Astrocyte of the spinal cord (primary cell): ENCODE results near the gene RET.
A peak's percentile ranks its signal among the peaks of the same experiment; 100 is the strongest.

Source experiments
- DNase-seq: peaks from one replicate; pipeline ENCODE4 v3.0.0; 2011; ENCODE audit warnings: low read depth, low spot score
- H3K4me3 ChIP-seq: 2 replicates; pipeline ENCODE4 v1.5.1; 2011; ENCODE audit warnings: low read depth, mild to moderate bottlenecking, low read length, moderate library complexity
- CTCF ChIP-seq: IDR thresholded peaks from 2 replicates; pipeline ENCODE4 v1.5.1; 2012; ENCODE audit warnings: low read depth, mild to moderate bottlenecking, low read length, inconsistent platforms
- in situ Hi-C: cut with HindIII; loops from 2 replicates; pipeline ENCODE4 v1.10.0; 2017; ENCODE audit warnings: low sequenced_read_pairs

The RET gene

GRCh38 chr10:43044448-43044921 is 32.4 kb upstream of the RET start:
- peak; percentile 2 for DNase-seq
- H3K4me3 ChIP-seq = no peak overlapping the region
- no peak for TF ChIP-seq CTCF
- in situ Hi-C loops = no loop called here

GRCh38 chr10:43044961-43045621 is 31.8 kb upstream of the RET start:
- H3K4me3 ChIP-seq = no peak overlapping the region
- DNase-seq = no peak
- in situ Hi-C loops = no loop called here
- no peak for TF ChIP-seq CTCF

DNA sequence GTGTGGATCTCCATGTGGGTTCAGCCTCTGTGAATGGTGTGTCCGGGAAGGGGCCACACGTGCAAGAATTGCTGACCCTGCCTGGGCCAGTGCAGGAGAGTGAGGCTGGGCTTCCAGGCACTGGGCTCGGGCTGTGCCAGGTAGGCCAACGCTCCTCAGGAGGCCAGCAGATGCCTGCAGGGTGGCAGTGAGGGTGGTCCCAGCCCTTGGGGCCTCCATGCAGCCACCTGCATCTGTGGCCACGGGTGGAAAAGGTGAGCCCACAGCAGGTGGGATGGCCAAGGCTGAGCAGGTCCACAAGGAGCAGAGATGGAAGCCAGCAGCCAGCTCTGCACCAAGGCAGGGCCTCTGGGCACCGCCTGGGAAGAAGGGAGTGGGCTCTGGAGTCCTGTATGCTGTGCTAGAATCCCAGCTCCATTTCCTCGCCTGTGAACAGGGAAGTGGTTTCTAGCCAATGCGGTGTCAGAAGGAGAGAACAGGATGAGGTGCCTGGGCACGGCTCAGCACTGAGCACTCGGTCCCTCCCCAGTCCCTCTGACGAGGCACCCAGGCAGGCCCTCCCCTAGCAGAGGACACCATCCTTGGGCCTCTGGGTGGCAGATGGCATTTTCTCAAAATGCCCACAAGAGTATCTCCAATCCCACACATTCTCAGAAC is 31.1 kb upstream of the RET start:
- in situ Hi-C loops = no loop called here
- TF ChIP-seq CTCF = no peak
- H3K4me3 ChIP-seq = no peak overlapping the region
- DNase-seq = no peak

DNA sequence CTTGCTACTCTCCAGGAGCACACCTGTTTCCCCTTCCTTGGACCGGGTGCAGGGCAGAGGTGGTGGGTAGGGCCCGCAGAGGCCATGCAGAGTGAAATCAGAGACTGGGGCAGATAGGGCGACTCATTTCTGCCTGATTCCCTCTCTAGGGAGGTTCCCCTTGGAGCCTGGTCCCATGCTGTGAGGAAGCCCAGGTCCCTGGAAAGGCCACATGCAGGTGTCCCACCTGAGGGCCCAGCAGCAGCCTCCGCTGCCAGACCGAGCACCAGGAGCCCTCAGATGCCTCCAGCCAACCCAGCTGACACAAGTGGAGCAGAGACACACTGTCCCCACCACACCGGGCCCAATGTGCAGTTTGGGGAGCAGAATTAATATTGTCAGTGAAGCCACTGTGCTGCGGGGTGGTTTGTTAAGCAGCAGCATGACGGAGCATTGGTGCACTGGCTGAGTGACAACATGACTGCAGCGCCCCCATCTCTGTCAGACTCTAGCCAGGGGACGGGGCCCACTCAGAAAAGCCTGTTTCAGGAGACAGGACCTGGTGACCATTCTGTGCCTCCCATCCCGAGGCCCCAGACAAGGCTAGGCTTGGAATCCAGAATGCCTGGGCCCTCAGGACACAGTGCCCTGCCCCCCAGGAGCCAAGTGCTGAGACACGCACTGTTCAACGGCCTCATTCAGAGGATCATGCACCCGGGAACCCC is 30.4 kb upstream of the RET start:
- in situ Hi-C loops = no loop called here
- TF ChIP-seq CTCF = no peak
- no peak for DNase-seq
- H3K4me3 ChIP-seq = no peak overlapping the region

DNA sequence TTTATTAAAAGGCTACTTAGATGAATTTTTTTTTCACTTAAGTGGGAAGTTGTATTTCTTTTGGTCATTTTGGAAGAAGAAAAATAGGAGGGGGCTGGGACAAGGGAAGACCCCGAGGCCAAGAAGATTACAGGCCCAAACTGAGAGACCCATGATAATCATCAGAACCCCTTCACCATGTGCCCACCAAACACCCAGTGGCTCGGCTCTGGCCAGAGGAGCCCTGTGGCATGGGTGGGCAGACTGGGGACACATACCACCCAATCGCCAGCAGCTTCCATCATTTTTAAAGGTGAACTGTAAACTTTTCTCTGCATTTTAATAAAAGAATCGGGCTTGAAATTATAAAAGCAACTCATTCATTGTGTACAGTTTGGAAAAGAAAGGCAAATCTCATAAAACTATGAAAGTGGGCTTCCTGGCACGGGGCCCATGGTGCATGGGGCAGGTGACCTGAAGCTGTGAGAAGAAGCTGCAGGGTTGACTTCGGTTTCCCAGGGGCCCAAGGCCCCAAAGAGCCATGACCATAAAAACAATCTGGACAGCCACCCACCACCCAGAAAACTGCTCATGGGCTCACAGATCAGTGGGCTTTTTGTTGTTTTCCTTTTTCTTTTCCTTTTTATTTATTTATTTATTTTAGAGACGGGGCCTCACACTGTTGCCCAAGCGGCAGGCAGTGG is 29.4 kb upstream of the RET start:
- in situ Hi-C loops = no loop called here
- no peak for TF ChIP-seq CTCF
- DNase-seq = no peak
- H3K4me3 ChIP-seq = no peak overlapping the region

- in situ Hi-C loops = no loop called here
- no peak for TF ChIP-seq CTCF
Measured at GRCh38 chr10:43048301-43049051, 28.4 kb upstream of the RET start.

More at GRCh38 chr10:43048301-43049051, 28.4 kb upstream of the RET start:
- H3K4me3 ChIP-seq = no peak overlapping the region
- DNase-seq = peak; percentile 23
